ENCODE measurements around the gene BCAS3.

DNA sequence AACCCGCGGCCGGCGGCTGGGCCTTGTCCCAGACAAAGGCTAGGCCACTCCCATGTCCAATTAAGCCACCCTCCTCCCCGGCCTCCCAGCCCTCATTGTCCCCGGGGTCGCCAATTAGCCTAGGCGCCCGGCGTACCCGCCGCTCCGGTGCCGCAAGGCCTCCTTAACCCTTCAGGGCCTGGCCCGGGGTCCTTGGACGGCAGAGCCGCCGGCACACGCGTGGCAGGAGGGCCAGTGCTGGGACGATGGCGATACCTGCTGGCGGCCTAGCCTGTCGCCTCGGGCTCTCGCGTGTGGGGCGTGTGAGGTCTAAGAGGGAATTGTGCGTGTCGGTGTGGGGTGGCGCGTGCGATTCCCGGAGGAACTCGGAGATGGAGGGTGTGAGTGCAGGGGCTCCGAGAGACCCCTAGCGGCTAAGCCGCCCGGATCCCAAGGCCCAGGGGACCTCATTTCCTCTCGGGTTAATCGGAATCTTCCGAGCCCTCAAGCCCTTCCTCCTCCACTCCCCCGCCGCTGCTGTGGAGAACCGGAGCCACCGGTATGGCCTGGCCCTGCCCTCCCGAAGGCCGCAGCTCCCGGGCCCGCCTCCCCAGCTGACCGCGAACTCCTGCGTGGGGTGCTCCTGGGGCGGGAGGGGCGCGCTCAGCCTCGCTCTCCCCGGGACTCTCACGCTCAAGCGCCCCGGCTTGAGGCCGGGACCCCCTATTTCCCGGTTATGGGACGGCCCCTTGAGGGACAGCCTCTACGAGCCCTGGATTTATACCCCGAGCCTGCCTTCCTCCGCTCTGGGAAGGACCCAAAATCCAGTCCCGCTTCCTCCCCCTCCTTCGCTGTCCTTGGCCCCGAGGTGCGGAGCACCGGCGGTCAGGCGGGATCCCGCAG, 733.9 kb downstream of the BCAS3 start:
- TF ChIP-seq, protein P1, sequence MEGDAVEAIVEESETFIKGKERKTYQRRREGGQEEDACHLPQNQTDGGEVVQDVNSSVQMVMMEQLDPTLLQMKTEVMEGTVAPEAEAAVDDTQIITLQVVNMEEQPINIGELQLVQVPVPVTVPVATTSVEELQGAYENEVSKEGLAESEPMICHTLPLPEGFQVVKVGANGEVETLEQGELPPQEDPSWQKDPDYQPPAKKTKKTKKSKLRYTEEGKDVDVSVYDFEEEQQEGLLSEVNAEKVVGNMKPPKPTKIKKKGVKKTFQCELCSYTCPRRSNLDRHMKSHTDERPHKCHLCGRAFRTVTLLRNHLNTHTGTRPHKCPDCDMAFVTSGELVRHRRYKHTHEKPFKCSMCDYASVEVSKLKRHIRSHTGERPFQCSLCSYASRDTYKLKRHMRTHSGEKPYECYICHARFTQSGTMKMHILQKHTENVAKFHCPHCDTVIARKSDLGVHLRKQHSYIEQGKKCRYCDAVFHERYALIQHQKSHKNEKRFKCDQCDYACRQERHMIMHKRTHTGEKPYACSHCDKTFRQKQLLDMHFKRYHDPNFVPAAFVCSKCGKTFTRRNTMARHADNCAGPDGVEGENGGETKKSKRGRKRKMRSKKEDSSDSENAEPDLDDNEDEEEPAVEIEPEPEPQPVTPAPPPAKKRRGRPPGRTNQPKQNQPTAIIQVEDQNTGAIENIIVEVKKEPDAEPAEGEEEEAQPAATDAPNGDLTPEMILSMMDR (IDR thresholded peaks at IDR 0.05; ENCODE audit: poor library complexity, severe bottlenecking) = peak; percentile 7
- TF ChIP-seq POLR2AphosphoS5 (IDR thresholded peaks at IDR 0.05) (no peak), EZH2 (IDR thresholded peaks at IDR 0.05; ENCODE audit: borderline replicate concordance, insufficient read depth, low read length, poor library complexity, severe bottlenecking) (no peak), EP300 (conservative IDR thresholded peaks at IDR 0.05; ENCODE audit: poor library complexity, severe bottlenecking) (no peak)
- TF ChIP-seq, protein P2, sequence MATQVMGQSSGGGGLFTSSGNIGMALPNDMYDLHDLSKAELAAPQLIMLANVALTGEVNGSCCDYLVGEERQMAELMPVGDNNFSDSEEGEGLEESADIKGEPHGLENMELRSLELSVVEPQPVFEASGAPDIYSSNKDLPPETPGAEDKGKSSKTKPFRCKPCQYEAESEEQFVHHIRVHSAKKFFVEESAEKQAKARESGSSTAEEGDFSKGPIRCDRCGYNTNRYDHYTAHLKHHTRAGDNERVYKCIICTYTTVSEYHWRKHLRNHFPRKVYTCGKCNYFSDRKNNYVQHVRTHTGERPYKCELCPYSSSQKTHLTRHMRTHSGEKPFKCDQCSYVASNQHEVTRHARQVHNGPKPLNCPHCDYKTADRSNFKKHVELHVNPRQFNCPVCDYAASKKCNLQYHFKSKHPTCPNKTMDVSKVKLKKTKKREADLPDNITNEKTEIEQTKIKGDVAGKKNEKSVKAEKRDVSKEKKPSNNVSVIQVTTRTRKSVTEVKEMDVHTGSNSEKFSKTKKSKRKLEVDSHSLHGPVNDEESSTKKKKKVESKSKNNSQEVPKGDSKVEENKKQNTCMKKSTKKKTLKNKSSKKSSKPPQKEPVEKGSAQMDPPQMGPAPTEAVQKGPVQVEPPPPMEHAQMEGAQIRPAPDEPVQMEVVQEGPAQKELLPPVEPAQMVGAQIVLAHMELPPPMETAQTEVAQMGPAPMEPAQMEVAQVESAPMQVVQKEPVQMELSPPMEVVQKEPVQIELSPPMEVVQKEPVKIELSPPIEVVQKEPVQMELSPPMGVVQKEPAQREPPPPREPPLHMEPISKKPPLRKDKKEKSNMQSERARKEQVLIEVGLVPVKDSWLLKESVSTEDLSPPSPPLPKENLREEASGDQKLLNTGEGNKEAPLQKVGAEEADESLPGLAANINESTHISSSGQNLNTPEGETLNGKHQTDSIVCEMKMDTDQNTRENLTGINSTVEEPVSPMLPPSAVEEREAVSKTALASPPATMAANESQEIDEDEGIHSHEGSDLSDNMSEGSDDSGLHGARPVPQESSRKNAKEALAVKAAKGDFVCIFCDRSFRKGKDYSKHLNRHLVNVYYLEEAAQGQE (IDR thresholded peaks at IDR 0.05; ENCODE audit: borderline replicate concordance) = no peak
